Testis (tissue), 3 donors: ENCODE data around the gene GNG2. TPM values are rescaled to one million over a fixed set of nuclear protein-coding genes. Genes with fewer than 3 reads are reported as not detected.
A peak's percentile ranks its signal among the peaks of the same experiment; 100 is the strongest.

Source experiments
- DNase-seq: peaks from one replicate; pipeline ENCODE4 v3.0.0-alpha.2; 2019
- H3K27ac ChIP-seq, 2 donors: fragments of 200-600 bp; sonication (generic); one replicate each; pipeline ENCODE4 v1.5.1; 2019
- H3K27me3 ChIP-seq: fragments of 200-600 bp; sonication (generic); one replicate; pipeline ENCODE4 v1.5.1; 2019
- H3K36me3 ChIP-seq: fragments of 200-600 bp; sonication (generic); one replicate; pipeline ENCODE4 v1.5.1; 2017; ENCODE audit warnings: low read depth; ENCODE audit errors: missing control alignments
- H3K4me1 ChIP-seq: fragments of 200-600 bp; sonication (generic); one replicate; pipeline ENCODE4 v1.5.1; 2019
- H3K4me3 ChIP-seq, 2 donors: fragments of 200-600 bp; sonication (generic); one replicate each; pipeline ENCODE4 v1.5.1; 2017 to 2019
- H3K9me3 ChIP-seq: fragments of 200-600 bp; sonication (generic); one replicate; pipeline ENCODE4 v1.5.1; 2017
- CTCF ChIP-seq, 3 experiments: fragments of 450-650 bp in 2 of 3; fragments of 200-600 bp in 1 of 3; sonication (generic) in 1 of 3; IDR thresholded peaks; one replicate each; pipeline ENCODE4 v1.5.1; 2016 to 2019; ENCODE audit warnings: antibody characterized with exemption in 3 of 3, mild to moderate bottlenecking in 2 of 3, moderate library complexity in 1 of 3
- POLR2A ChIP-seq: fragments of 450-650 bp; IDR thresholded peaks from one replicate; pipeline ENCODE4 v1.6.1; 2017; ENCODE audit warnings: antibody characterized with exemption, mild to moderate bottlenecking, moderate library complexity
- WGBS, 2 donors: methylation state at CpG; one replicate each; pipeline ENCODE4 v1.1.5; 2018; 5-methylcytosine and 5-hydroxymethylcytosine counted together
- intact Hi-C: fragments of 100-400 bp; cut with DNase I; formaldehyde crosslinking; loops from one replicate; pipeline ENCODE4 v1.15.1; 2023; ENCODE audit warnings: low total_unique reads
- polyA plus RNA-seq: library from polyadenylated mRNA; stranded (reverse); fragments of 350-450 nt; fragmentation: Illumina TruSeq; extraction: RNeasy Lipid Tissue Mini Kit (QIAGEN cat#74804); gene quantifications from one replicate; pipeline ENCODE4 v1.2.3, GENCODE V29; 2014; ENCODE audit warnings: low read depth, low replicate concordance; ENCODE audit not compliant: insufficient read depth
- total RNA-seq, 2 donors: library from RNA; depleted of rRNA; stranded (reverse); fragments of >200 nt; gene quantifications; one replicate each; pipeline ENCODE4 v1.2.3, GENCODE V29; 2016

GNG2 gene
- total and polyA plus RNA-seq, 3 donors from 2014 or later, result 248 to 312 (median 250) TPM

GRCh38 chr14:51856792-51857296 is 3.6 kb upstream of the GNG2 start:
- WGBS, 2 donors, result 71 to 92% methylated on average over 1 of the region's 1 CpG
- intact Hi-C loops, result no loop called here
- H3K27ac ChIP-seq, result no peak overlapping the region

GRCh38 chr14:51859131-51859530 is 1.3 kb upstream of the GNG2 start:
- no peak for DNase-seq
- intact Hi-C loops, result no loop called here
- 85 to 90% methylated on average over 5 of the region's 5 CpGs for WGBS, 2 donors
- H3K27ac ChIP-seq, result no peak overlapping the region
- no peak overlapping the region for H3K4me3 ChIP-seq
- TF ChIP-seq CTCF (IDR thresholded peaks at IDR 0.05), result no peak
- no peak for TF ChIP-seq POLR2A
- peaks cover 5% of the 10 kb centered on the region for H3K4me1 ChIP-seq
- H3K9me3 ChIP-seq, result no peaks in the 10 kb centered on the region
- H3K36me3 ChIP-seq, result no peaks in the 10 kb centered on the region
- H3K27me3 ChIP-seq, result no peaks in the 10 kb centered on the region

More at GRCh38 chr14:51856792-51857296, 3.6 kb upstream of the GNG2 start:
- no peak for DNase-seq
- Histone ChIP-seq H3K9me3 (no peaks in the 10 kb centered on the region), H3K4me1 (peaks cover 5% of the 10 kb centered on the region), H3K4me3 (no peak overlapping the region), H3K36me3 (no peaks in the 10 kb centered on the region), H3K27me3 (no peaks in the 10 kb centered on the region)
- TF ChIP-seq CTCF (IDR thresholded peaks at IDR 0.05), result no peak

GRCh38 chr14:51860825-51861499 is 550 bp downstream of the GNG2 start:
- DNase-seq, result no peak
- Histone ChIP-seq H3K36me3 (no peaks in the 10 kb centered on the region), H3K4me3 (peak overlapping the region; percentile 44 to 63), H3K4me1 (peaks cover 5% of the 10 kb centered on the region), H3K9me3 (no peaks in the 10 kb centered on the region), H3K27ac (peak overlapping the region; percentile 46 to 55), H3K27me3 (no peaks in the 10 kb centered on the region)
- intact Hi-C loops, result no loop called here
- TF ChIP-seq CTCF (IDR thresholded peaks at IDR 0.05) (no peak), POLR2A (no peak)
- 3 to 5% methylated on average over 12 of the region's 12 CpGs for WGBS, 2 donors

GRCh38 chr14:51862176-51862796 is 1.9 kb downstream of the GNG2 start:
- no peaks in the 10 kb centered on the region for H3K36me3 ChIP-seq
- 57 to 58% methylated on average over 5 of the region's 5 CpGs for WGBS, 2 donors
- intact Hi-C loops, result no loop called here

More at GRCh38 chr14:51862176-51862796, 1.9 kb downstream of the GNG2 start:
- peaks cover 5% of the 10 kb centered on the region for H3K4me1 ChIP-seq
- no peak for TF ChIP-seq POLR2A
- TF ChIP-seq CTCF (IDR thresholded peaks at IDR 0.05), result no peak
- H3K27me3 ChIP-seq, result no peaks in the 10 kb centered on the region
- no peak for DNase-seq
- H3K9me3 ChIP-seq, result no peaks in the 10 kb centered on the region
- peak overlapping the region; percentile 15 to 23 for H3K27ac ChIP-seq
- peak overlapping the region in 1 of 2 donors; percentile 63 for H3K4me3 ChIP-seq
